ENCODE measurements around the gene TKT.

DNA sequence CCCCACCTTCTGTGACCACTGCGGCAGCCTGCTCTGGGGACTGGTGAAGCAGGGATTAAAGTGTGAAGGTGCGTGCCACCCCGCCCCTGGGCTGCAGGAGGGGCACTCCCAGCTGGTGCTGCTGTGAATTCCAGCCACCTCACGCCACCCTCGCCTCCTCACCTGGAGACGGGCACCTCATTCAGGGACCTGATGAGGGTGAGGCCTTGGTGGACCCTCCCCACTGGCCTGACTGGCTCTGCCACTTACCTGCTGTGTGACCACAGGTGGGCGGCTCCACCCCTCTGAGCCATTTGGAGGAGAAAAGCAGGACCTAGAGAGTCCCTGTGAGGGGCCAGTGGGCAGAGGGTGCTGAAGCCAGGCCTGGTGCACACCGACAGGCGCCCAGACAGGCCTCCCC, 72.3 kb downstream of the TKT start:
- TF ChIP-seq, protein P1, sequence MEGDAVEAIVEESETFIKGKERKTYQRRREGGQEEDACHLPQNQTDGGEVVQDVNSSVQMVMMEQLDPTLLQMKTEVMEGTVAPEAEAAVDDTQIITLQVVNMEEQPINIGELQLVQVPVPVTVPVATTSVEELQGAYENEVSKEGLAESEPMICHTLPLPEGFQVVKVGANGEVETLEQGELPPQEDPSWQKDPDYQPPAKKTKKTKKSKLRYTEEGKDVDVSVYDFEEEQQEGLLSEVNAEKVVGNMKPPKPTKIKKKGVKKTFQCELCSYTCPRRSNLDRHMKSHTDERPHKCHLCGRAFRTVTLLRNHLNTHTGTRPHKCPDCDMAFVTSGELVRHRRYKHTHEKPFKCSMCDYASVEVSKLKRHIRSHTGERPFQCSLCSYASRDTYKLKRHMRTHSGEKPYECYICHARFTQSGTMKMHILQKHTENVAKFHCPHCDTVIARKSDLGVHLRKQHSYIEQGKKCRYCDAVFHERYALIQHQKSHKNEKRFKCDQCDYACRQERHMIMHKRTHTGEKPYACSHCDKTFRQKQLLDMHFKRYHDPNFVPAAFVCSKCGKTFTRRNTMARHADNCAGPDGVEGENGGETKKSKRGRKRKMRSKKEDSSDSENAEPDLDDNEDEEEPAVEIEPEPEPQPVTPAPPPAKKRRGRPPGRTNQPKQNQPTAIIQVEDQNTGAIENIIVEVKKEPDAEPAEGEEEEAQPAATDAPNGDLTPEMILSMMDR (conservative IDR thresholded peaks at IDR 0.05): no peak
- TF ChIP-seq ZFX (IDR thresholded peaks at IDR 0.05): no peak
